ENCODE data around the gene MPST. TPM values are rescaled to one million over a fixed set of nuclear protein-coding genes. Genes with fewer than 3 reads are reported as not detected.

MPST gene
- total RNA-seq, 1 donor from 2014 or later, result 113 TPM

DNA sequence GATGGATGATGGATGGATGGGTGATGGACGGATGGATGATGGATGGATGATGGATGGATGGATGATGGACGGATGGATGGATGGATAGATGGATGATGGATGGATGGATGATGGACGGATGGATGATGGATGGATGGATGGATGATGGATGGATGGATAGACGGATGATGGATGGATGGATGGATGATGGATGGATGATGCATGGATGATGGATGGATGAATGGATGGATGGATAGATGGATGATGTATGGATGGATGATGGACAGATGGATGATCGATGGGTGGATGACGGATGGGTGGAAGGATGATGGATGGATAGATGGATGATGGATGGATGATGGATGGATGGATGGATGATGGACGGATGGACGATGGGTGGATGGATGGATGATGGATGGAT, 53.1 kb downstream of the MPST start:
- DNase-seq (ENCODE audit: low spot score in 2 of 2), result no peak
- no peaks in the 10 kb centered on the region for H3K4me1 ChIP-seq
- TF ChIP-seq, protein P1, sequence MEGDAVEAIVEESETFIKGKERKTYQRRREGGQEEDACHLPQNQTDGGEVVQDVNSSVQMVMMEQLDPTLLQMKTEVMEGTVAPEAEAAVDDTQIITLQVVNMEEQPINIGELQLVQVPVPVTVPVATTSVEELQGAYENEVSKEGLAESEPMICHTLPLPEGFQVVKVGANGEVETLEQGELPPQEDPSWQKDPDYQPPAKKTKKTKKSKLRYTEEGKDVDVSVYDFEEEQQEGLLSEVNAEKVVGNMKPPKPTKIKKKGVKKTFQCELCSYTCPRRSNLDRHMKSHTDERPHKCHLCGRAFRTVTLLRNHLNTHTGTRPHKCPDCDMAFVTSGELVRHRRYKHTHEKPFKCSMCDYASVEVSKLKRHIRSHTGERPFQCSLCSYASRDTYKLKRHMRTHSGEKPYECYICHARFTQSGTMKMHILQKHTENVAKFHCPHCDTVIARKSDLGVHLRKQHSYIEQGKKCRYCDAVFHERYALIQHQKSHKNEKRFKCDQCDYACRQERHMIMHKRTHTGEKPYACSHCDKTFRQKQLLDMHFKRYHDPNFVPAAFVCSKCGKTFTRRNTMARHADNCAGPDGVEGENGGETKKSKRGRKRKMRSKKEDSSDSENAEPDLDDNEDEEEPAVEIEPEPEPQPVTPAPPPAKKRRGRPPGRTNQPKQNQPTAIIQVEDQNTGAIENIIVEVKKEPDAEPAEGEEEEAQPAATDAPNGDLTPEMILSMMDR (IDR thresholded peaks at IDR 0.05), result no peak
- H3K4me3 ChIP-seq, result no peak overlapping the region
- intact Hi-C loops (cut with DNase I), result no loop called here
- H3K27me3 ChIP-seq, result peaks cover 6% of the 10 kb centered on the region
- no peaks in the 10 kb centered on the region for H3K9me3 ChIP-seq
- no peaks in the 10 kb centered on the region for H3K36me3 ChIP-seq
- no peak overlapping the region for H3K27ac ChIP-seq

DNA sequence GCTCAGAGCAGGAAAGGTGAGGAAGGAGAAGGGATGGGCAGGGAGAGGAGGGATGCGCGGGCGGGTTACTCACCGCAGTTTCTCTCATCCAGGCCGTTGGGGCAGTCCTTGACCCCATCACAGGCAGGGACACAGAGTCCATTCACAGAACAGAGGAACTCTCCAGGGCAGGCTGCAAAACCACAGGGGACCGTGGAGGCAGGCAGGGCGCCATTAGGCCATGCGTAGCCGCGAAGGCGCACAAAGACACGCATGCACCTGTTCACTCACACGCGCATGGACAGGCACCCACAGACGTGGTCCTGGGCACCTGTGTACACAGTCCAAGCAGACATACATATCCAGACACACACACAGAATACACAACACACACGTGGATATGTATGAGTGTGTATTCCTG, 55.0 kb downstream of the MPST start:
- H3K27me3 ChIP-seq, result no peaks in the 10 kb centered on the region
- intact Hi-C loops (cut with DNase I), result no loop called here

DNA sequence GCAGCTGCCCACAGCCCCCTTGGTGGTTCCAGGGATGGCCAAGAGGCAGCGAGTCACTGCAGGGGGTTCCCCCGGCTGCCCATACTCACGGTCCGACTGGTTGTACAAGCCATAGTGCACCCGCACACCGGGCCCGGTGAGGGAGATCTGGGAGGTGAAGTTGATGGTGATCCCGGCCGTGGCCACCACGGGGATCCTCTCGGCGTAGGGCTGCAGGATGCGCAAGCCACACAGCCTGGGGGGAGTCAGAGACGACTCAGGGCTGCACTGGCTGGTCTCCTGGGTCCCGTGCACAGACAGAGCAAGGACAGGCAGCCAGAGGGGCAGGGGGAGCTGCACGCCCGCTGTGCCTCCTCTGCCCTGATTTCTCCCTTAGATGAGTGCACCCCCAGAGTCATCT, 55.5 kb downstream of the MPST start:
- no peak overlapping the region for H3K4me3 ChIP-seq
- no peaks in the 10 kb centered on the region for H3K27me3 ChIP-seq
- intact Hi-C loops (cut with DNase I), result no loop called here
- DNase-seq (ENCODE audit: low spot score in 2 of 2), result no peak
- H3K36me3 ChIP-seq, result no peaks in the 10 kb centered on the region
- TF ChIP-seq, protein P1 (IDR thresholded peaks at IDR 0.05), result no peak
- no peaks in the 10 kb centered on the region for H3K9me3 ChIP-seq
- no peaks in the 10 kb centered on the region for H3K4me1 ChIP-seq
- no peak overlapping the region for H3K27ac ChIP-seq

More for the DNA sequence above, 55.0 kb downstream of the MPST start:
- TF ChIP-seq, protein P1 (IDR thresholded peaks at IDR 0.05), result no peak
- Histone ChIP-seq H3K4me3 (no peak overlapping the region), H3K9me3 (no peaks in the 10 kb centered on the region), H3K27ac (no peak overlapping the region), H3K36me3 (no peaks in the 10 kb centered on the region), H3K4me1 (no peaks in the 10 kb centered on the region)
- DNase-seq (ENCODE audit: low spot score in 2 of 2), result no peak

DNA sequence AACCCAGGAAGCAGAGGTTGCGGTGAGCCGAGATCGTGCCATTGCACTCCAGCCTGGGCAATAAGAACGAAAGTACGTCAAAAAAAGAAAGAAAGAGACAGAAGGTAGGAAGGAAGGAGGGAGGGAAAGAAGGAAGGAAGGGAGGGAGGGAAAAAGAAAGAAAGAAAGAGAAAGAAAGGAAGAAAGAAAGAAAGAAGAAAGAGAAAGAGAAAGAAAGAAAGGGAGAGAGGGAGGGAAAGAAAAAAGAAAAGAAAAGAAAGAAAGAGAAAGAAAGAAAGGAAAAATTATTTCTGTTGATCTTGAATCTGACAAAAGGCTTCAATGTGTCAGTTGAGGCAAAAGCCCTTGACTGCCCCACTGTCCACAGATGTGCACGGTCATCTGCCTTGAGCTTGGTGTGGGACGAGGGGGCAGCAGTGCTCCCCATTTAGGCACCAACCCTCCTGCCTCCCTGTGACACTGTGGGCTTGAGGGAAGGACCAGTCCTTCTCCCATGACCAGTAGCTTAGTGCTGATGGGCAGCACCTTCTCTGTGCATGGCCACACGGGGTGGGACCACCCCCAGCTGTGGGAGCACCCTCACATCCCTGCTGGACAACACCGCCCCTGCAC, 56.4 kb downstream of the MPST start:
- Histone ChIP-seq H3K4me1 (no peaks in the 10 kb centered on the region), H3K27me3 (no peaks in the 10 kb centered on the region), H3K9me3 (no peaks in the 10 kb centered on the region), H3K36me3 (no peaks in the 10 kb centered on the region), H3K4me3 (no peak overlapping the region), H3K27ac (no peak overlapping the region)
- DNase-seq (ENCODE audit: low spot score in 2 of 2), result no peak
- TF ChIP-seq, protein P1 (IDR thresholded peaks at IDR 0.05), result no peak
- intact Hi-C loops (cut with DNase I), result no loop called here

DNA sequence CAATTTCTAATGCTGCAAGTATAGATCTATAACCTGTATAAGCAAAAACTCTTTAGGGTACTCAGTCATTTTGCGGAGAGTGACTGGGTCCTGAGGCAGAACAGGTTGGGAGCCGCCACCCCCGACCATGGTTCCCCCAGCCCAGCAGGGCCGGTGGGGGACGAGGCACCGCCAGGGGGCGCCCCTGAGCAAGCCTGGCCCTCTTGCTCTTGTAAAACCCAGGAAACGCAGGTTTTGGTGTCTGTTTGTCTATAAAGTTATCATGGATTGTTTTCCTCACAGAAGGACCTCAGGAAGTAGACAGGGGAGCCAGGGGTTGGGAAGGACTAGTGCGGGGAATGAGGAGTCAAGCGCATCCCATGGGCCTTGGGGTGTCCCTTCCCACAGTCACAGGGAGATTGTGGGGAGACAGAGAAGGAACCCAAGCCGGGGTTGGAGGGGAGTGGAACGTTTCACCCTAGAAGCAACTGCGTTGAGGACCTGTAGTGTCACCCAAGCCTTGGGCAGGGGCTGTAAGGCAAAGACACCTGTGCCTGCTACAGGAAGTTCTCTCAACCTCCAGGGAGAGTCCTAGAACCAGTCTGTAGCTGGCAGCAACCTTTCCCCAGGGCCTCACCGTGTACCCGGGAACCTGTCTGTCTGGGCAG, 58.4 kb downstream of the MPST start:
- no peak overlapping the region for H3K27ac ChIP-seq
- TF ChIP-seq, protein P1 (IDR thresholded peaks at IDR 0.05), result peak; percentile 49 to 75 (median 70)
- no peaks in the 10 kb centered on the region for H3K36me3 ChIP-seq
- DNase-seq (ENCODE audit: low spot score in 2 of 2), result no peak
- H3K27me3 ChIP-seq, result no peaks in the 10 kb centered on the region
- no peak overlapping the region for H3K4me3 ChIP-seq
- no peaks in the 10 kb centered on the region for H3K9me3 ChIP-seq
- H3K4me1 ChIP-seq, result no peaks in the 10 kb centered on the region
- intact Hi-C loops (cut with DNase I), result no loop called here

Data from ascending aorta (tissue), 2 donors.